K562 (cell line): Measurements from ENCODE around the gene FAM98C. TPM values are rescaled to one million over a fixed set of nuclear protein-coding genes. Genes with fewer than 3 reads are reported as not detected.

Source experiments
- BMI1 ChIP-seq: fragments of 150-350 bp; IDR thresholded peaks from 2 replicates; pipeline ENCODE4 v1.6.1; 2014; ENCODE audit warnings: low read length
- CREB1 ChIP-seq, 2 experiments: sonication (generic) in 1 of 2; formaldehyde crosslinking in 1 of 2; IDR thresholded peaks; 2 replicates each; pipeline versions ENCODE4 v1.6.1 to v1.8.0; 2012 to 2022; ENCODE audit warnings: inconsistent platforms in 1 of 2, mild to moderate bottlenecking in 1 of 2, missing genetic modification reagents in 1 of 2, moderate library complexity in 1 of 2
- DIDO1 ChIP-seq: fragments of 450-650 bp; IDR thresholded peaks from 2 replicates; pipeline ENCODE4 v1.6.1; 2016; ENCODE audit warnings: low read depth, missing biosample characterization, missing genetic modification characterization
- ELF2 ChIP-seq: fragments of 250-450 bp; sonication (Bioruptor Pico); IDR thresholded peaks from 2 replicates; pipeline ENCODE4 v1.5.0; 2021; ENCODE audit warnings: mild to moderate bottlenecking
- ESRRB ChIP-seq: fragments of 250-450 bp; sonication (Bioruptor Pico); IDR thresholded peaks from 2 replicates; pipeline ENCODE4 v1.5.0; 2020; ENCODE audit warnings: mild to moderate bottlenecking, moderate library complexity, borderline replicate concordance
- FOXK1 ChIP-seq: sonication (generic); formaldehyde crosslinking; IDR thresholded peaks from 2 replicates; pipeline ENCODE4 v1.8.0; 2022; ENCODE audit warnings: missing genetic modification reagents, mild to moderate bottlenecking, borderline replicate concordance
- HDAC1 ChIP-seq, 2 experiments: fragments of 450-650 bp; IDR thresholded peaks; 2 replicates each; pipeline ENCODE4 v1.6.1; 2016 to 2017; ENCODE audit warnings: inconsistent platforms in 1 of 2, mild to moderate bottlenecking in 1 of 2, moderate library complexity in 1 of 2
- ILF3 ChIP-seq: fragments of 450-650 bp; IDR thresholded peaks from 2 replicates; pipeline ENCODE4 v1.6.1; 2018; ENCODE audit warnings: antibody characterized with exemption, mild to moderate bottlenecking, moderate library complexity, borderline replicate concordance
- KDM4B ChIP-seq, 2 experiments: fragments of 450-650 bp in 1 of 2; sonication (generic) in 1 of 2; IDR thresholded peaks; 2 replicates each; pipeline ENCODE4 v1.6.1; 2016 to 2017; ENCODE audit warnings: borderline replicate concordance in 2 of 2, antibody characterized with exemption in 1 of 2, low read depth in 1 of 2, mild to moderate bottlenecking in 1 of 2
- NCOA4 ChIP-seq: fragments of 450-650 bp; IDR thresholded peaks from 2 replicates; pipeline ENCODE4 v1.6.1; 2018; ENCODE audit warnings: mild to moderate bottlenecking; ENCODE audit not compliant: partially characterized antibody
- NR4A1 ChIP-seq, 2 experiments: fragments of 250-450 bp in 1 of 2; fragments of 450-650 bp in 1 of 2; sonication (Bioruptor Pico) in 1 of 2; IDR thresholded peaks; 2 replicates each; pipeline versions ENCODE4 v1.4.0 to v1.6.1; 2016 to 2020; ENCODE audit warnings: mild to moderate bottlenecking in 2 of 2, missing compliant biosample characterization in 1 of 2, missing genetic modification characterization in 1 of 2, moderate library complexity in 1 of 2
- SIN3B ChIP-seq: fragments of 450-650 bp; IDR thresholded peaks from 2 replicates; pipeline ENCODE4 v1.6.1; 2017; ENCODE audit warnings: low read depth, mild to moderate bottlenecking, moderate library complexity
- SIRT6 ChIP-seq: IDR thresholded peaks from one replicate; pipeline ENCODE4 v1.6.1; 2012; ENCODE audit warnings: low read depth, mild to moderate bottlenecking, control low read depth, inconsistent platforms, low read length, moderate library complexity
- TEAD1 ChIP-seq, 2 experiments: fragments of 450-650 bp in 1 of 2; sonication (generic) in 1 of 2; formaldehyde crosslinking; IDR thresholded peaks; 2 replicates each; pipeline versions ENCODE4 v1.4.0 to v1.8.0; 2020 to 2022; ENCODE audit warnings: mild to moderate bottlenecking in 2 of 2, missing genetic modification reagents in 1 of 2
- ZBTB8A ChIP-seq: fragments of 450-650 bp; IDR thresholded peaks from 2 replicates; pipeline ENCODE4 v1.6.1; 2018; ENCODE audit warnings: mild to moderate bottlenecking, moderate library complexity; ENCODE audit not compliant: partially characterized antibody
- ZEB2 ChIP-seq: fragments of 450-650 bp; IDR thresholded peaks from 2 replicates; pipeline ENCODE4 v1.6.1; 2016
- ZNF695 ChIP-seq: fragments of 450-650 bp; formaldehyde crosslinking; IDR thresholded peaks from 2 replicates; pipeline ENCODE4 v1.4.0; 2020; ENCODE audit warnings: mild to moderate bottlenecking, moderate library complexity
- ZNF778 ChIP-seq: fragments of 450-650 bp; formaldehyde crosslinking; IDR thresholded peaks from 2 replicates; pipeline ENCODE4 v1.4.0; 2020; ENCODE audit warnings: mild to moderate bottlenecking, moderate library complexity
- ZSCAN29 ChIP-seq: fragments of 450-650 bp; IDR thresholded peaks from 2 replicates; pipeline ENCODE4 v1.6.1; 2017
- polyA plus RNA-seq, 8 experiments: library from polyadenylated mRNA; depleted of rRNA in 4 of 8; stranded (reverse) in 5 of 8; unstranded in 3 of 8; fragments of >200 nt; fragmentation: Nextera tagmentation in 2 of 8; fragmentation: Illumina TruSeq in 1 of 8; extraction: Ambion mirVana in 2 of 8; extraction: Trizol in 1 of 8; gene quantifications; 2 replicates each; pipeline versions ENCODE4 v1.2.1 to v1.2.3, GENCODE V29; 2011 to 2014; ENCODE audit warnings: inconsistent platforms in 1 of 8, missing spikeins in 1 of 8
- total RNA-seq, 7 experiments: library from RNA; depleted of rRNA in 6 of 7; stranded (reverse); fragments of >200 nt in 6 of 7; fragmentation: Illumina TruSeq in 2 of 7; extraction: Trizol in 2 of 7; gene quantifications; 2 replicates each; pipeline versions ENCODE4 v1.2.1 to v1.2.3, GENCODE V29; 2011 to 2021; ENCODE audit warnings: low replicate concordance in 1 of 7
- TF ChIP-seq, protein P1 (sequence below): fragments of 450-650 bp; formaldehyde crosslinking; IDR thresholded peaks from 2 replicates; pipeline ENCODE4 v1.4.0; 2022; ENCODE audit warnings: missing genetic modification characterization
- TF ChIP-seq, protein P2 (sequence below): sonication (generic); formaldehyde crosslinking; IDR thresholded peaks from 2 replicates; pipeline ENCODE4 v1.8.1; 2022; ENCODE audit warnings: missing genetic modification reagents
- TF ChIP-seq, protein P3 (sequence below), 2 experiments: fragments of 200-800 bp in 1 of 2; sonication (Bioruptor generic) in 1 of 2; sonication (generic) in 1 of 2; formaldehyde crosslinking in 1 of 2; IDR thresholded peaks in 1 of 2; conservative IDR thresholded peaks in 1 of 2; 2 replicates each; pipeline versions ENCODE4 v1.5.0 to v1.6.1; 2016 to 2020; ENCODE audit warnings: missing compliant biosample characterization in 1 of 2, missing genetic modification characterization in 1 of 2, missing genetic modification reagents in 1 of 2
- TF ChIP-seq, protein P4 (sequence below): fragments of 450-650 bp; IDR thresholded peaks from 2 replicates; pipeline ENCODE4 v1.6.1; 2016

FAM98C gene
- total and polyA plus RNA-seq, 9 of the 15 experiments (the other 6 are each of a cell fraction or from before 2014, with no cell fraction given) = 1.7 to 43.8 (median 13.7) TPM

DNA sequence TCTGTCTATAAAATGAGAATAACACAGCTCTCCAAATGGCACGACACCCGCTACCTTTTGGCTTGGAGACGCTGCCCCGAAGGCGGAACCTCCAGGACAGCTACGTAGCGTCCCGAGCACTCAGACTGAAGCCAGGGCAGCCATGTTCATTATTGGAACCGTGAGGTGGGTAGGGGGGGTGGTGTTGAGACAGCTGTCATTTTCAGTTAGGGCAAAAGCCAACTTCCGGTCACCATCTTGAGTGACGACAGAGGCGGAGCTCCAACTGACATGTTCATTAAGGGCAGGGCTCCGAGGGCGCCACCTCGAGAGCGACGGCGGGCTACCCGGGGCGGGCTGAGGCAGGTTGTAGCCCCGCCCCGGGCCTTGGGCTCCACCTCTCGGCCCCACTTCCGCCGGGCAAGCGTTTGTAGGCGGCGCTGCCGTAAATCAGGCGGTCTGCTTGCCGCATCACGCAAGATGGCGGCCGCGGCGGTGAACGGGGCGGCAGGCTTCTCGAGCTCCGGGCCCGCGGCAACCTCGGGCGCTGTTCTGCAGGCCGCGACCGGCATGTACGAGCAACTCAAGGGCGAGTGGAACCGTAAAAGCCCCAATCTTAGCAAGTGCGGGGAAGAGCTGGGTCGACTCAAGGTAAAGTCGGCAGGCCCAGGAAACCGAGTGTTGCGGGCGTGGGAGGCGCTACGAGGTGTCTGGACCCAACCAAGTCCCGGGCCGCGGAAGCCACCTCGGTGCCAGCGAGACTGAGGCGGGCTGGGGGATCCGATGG is 28.4 kb upstream of the FAM98C start, which contains the start of gene PSMD8 (continued):
- TF ChIP-seq DIDO1 (tag) (peak; percentile 73; the same call in 1 of the 2 replicates), SIRT6 (no peak), HDAC1 (IDR thresholded peaks at IDR 0.05) (peak in 1 of 2 experiments; percentile 81; a peak in 2 of 4 replicates), FOXK1 (CRISPR knock-in tag) (peak; percentile 90; the same call in 1 of the 2 replicates), ZBTB8A (no peak), ESRRB (no peak), BMI1 (no peak), SIN3B (peak; percentile 85), TEAD1 (CRISPR knock-in tag; IDR thresholded peaks at IDR 0.05) (peak; percentile 47 to 49; a peak in 1 of 4 replicates), ZNF778 (CRISPR knock-in tag) (no peak), ELF2 (peak; percentile 67), CREB1 (IDR thresholded peaks at IDR 0.05) (peak; percentile 87), CREB1 (CRISPR knock-in tag; IDR thresholded peaks at IDR 0.05) (peak; percentile 92), ZSCAN29 (no peak; the same call in 1 of the 2 replicates), NCOA4 (peak; percentile 83), ILF3 (no peak), KDM4B (IDR thresholded peaks at IDR 0.05; ENCODE audit: borderline replicate concordance in 2 of 2, low read depth in 1 of 2) (no peak; a peak in 1 of 4 replicates), ZEB2 (no peak), NR4A1 (CRISPR knock-in tag; IDR thresholded peaks at IDR 0.05) (0 out of 2 replicates have a peak, but pooled peaks have one; percentile 50), NR4A1 (tag; IDR thresholded peaks at IDR 0.05) (peak; percentile 61; the same call in 1 of the 2 replicates), ZNF695 (CRISPR knock-in tag) (no peak)
- TF ChIP-seq, protein P1, sequence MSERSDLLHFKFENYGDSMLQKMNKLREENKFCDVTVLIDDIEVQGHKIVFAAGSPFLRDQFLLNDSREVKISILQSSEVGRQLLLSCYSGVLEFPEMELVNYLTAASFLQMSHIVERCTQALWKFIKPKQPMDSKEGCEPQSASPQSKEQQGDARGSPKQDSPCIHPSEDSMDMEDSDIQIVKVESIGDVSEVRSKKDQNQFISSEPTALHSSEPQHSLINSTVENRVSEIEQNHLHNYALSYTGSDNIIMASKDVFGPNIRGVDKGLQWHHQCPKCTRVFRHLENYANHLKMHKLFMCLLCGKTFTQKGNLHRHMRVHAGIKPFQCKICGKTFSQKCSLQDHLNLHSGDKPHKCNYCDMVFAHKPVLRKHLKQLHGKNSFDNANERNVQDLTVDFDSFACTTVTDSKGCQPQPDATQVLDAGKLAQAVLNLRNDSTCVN (CRISPR knock-in tag) = no peak
- TF ChIP-seq, protein P2, sequence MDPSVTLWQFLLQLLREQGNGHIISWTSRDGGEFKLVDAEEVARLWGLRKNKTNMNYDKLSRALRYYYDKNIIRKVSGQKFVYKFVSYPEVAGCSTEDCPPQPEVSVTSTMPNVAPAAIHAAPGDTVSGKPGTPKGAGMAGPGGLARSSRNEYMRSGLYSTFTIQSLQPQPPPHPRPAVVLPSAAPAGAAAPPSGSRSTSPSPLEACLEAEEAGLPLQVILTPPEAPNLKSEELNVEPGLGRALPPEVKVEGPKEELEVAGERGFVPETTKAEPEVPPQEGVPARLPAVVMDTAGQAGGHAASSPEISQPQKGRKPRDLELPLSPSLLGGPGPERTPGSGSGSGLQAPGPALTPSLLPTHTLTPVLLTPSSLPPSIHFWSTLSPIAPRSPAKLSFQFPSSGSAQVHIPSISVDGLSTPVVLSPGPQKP (CRISPR knock-in tag) = no peak
- TF ChIP-seq, protein P3, sequence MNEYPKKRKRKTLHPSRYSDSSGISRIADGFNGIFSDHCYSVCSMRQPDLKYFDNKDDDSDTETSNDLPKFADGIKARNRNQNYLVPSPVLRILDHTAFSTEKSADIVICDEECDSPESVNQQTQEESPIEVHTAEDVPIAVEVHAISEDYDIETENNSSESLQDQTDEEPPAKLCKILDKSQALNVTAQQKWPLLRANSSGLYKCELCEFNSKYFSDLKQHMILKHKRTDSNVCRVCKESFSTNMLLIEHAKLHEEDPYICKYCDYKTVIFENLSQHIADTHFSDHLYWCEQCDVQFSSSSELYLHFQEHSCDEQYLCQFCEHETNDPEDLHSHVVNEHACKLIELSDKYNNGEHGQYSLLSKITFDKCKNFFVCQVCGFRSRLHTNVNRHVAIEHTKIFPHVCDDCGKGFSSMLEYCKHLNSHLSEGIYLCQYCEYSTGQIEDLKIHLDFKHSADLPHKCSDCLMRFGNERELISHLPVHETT (CRISPR knock-in tag; conservative IDR thresholded peaks at IDR 0.05 in 1 of 2, IDR thresholded peaks at IDR 0.05 in 1 of 2) = peak; percentile 30 to 92; a peak in 2 of 4 replicates
- TF ChIP-seq, protein P4, sequence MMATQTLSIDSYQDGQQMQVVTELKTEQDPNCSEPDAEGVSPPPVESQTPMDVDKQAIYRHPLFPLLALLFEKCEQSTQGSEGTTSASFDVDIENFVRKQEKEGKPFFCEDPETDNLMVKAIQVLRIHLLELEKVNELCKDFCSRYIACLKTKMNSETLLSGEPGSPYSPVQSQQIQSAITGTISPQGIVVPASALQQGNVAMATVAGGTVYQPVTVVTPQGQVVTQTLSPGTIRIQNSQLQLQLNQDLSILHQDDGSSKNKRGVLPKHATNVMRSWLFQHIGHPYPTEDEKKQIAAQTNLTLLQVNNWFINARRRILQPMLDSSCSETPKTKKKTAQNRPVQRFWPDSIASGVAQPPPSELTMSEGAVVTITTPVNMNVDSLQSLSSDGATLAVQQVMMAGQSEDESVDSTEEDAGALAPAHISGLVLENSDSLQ = peak; percentile 97
